Endodermal cell (in vitro differentiated cells): ENCODE results near the gene TUBA4B. TPM values are rescaled to one million over a fixed set of nuclear protein-coding genes. Genes with fewer than 3 reads are reported as not detected.

Experiments
- DNase-seq: peaks from one replicate; pipeline ENCODE4 v3.0.0-alpha.2; 2017
- H3K27ac ChIP-seq: 2 replicates; pipeline ENCODE4 v1.5.1; 2013; ENCODE audit warnings: mild to moderate bottlenecking, low read depth, low read length, moderate library complexity
- H3K27me3 ChIP-seq: 2 replicates; pipeline ENCODE4 v1.6.1; 2013; ENCODE audit warnings: mild to moderate bottlenecking, low read length, moderate library complexity; ENCODE audit not compliant: insufficient read depth, control insufficient read depth, poor library complexity, severe bottlenecking
- H3K36me3 ChIP-seq: 2 replicates; pipeline ENCODE4 v1.7.0; 2013; ENCODE audit warnings: mild to moderate bottlenecking, low read length, moderate library complexity; ENCODE audit not compliant: control insufficient read depth, insufficient read depth
- H3K4me1 ChIP-seq: one replicate; pipeline ENCODE4 v1.7.0; 2013; ENCODE audit warnings: low read length; ENCODE audit not compliant: control insufficient read depth, insufficient read depth
- H3K4me3 ChIP-seq: 2 replicates; pipeline ENCODE4 v1.5.1; 2013; ENCODE audit warnings: mild to moderate bottlenecking, low read length, moderate library complexity
- H3K9ac ChIP-seq: 2 replicates; pipeline ENCODE4 v1.6.1; 2013; ENCODE audit warnings: mild to moderate bottlenecking, low read length, moderate library complexity; ENCODE audit not compliant: poor library complexity, severe bottlenecking; ENCODE audit errors: extremely low read depth
- H3K9me3 ChIP-seq: 2 replicates; pipeline ENCODE4 v1.6.1; 2013; ENCODE audit warnings: mild to moderate bottlenecking, low read length, moderate library complexity; ENCODE audit not compliant: control insufficient read depth
- H3K27ac Mint-ChIP-seq: 2 replicates; pipeline ENCODE4 v1.8.0; 2020; ENCODE audit warnings: mixed read lengths
- H3K27me3 Mint-ChIP-seq: 2 replicates; pipeline ENCODE4 v1.8.0; 2021; ENCODE audit warnings: mild to moderate bottlenecking, mixed read lengths; ENCODE audit not compliant: insufficient read depth
- H3K36me3 Mint-ChIP-seq: 2 replicates; pipeline ENCODE4 v1.8.0; 2020; ENCODE audit warnings: low read depth, mixed read lengths
- H3K4me1 Mint-ChIP-seq: 2 replicates; pipeline ENCODE4 v1.8.0; 2020; ENCODE audit warnings: mixed read lengths
- H3K4me3 Mint-ChIP-seq: 2 replicates; pipeline ENCODE4 v1.8.0; 2020; ENCODE audit warnings: mild to moderate bottlenecking, moderate library complexity, mixed read lengths
- H3K9me3 Mint-ChIP-seq: 2 replicates; pipeline ENCODE4 v1.8.0; 2020; ENCODE audit warnings: mild to moderate bottlenecking, mixed read lengths
- WGBS, 2 experiments: methylation state at CpG; one replicate each; pipeline versions ENCODE4 v1.1.5 to v1.1.7; 2013; ENCODE audit warnings: missing lambda C conversion rate in 2 of 2, mixed read lengths in 1 of 2; ENCODE audit not compliant: insufficient coverage in 1 of 2, insufficient read length in 1 of 2; 5-methylcytosine and 5-hydroxymethylcytosine counted together
- total RNA-seq, 2 donors: library from RNA; stranded (reverse); fragmentation: NEBNext Ultra II Directional in 1 of 2; extraction: Animal tissue kit (Norgen Biotek cat#: 25700) in 1 of 2; gene quantifications; 2 replicates in 1 of 2; 3 replicates in 1 of 2; pipeline ENCODE4 v1.2.1, GENCODE V29; 2021
- TF ChIP-seq, protein P1 (sequence below): fragments of 200-600 bp; sonication (generic); conservative IDR thresholded peaks from 2 replicates; pipeline ENCODE4 v1.5.0; 2021; ENCODE audit warnings: antibody characterized with exemption, mild to moderate bottlenecking

The TUBA4B gene
- total RNA-seq, 2 donors from 2014 or later: not detected

DNA sequence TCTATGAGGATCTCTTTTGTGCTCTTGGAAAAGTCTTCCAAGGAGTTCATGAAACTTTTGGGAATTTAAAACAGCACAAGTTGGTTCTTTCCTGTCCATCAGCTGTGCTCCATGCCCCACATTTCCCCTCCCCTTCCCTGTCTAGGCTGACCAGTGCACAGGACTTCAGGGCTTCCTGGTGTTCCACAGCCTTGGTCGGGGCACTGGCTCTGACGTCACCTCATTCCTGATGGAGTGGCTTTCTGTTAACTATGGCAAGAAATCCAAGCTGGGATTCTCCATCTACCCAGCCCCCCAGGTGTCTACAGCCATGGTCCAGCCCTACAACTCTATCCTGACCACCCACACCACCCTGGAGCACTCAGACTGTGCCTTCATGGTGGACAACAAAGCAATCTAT is 18.0 kb downstream of the TUBA4B start:
- Histone ChIP-seq H3K9ac (no peak overlapping the region), H3K27ac (no peak overlapping the region), H3K4me3 (no peak overlapping the region), H3K36me3 (no peaks in the 10 kb centered on the region), H3K9me3 (no peaks in the 10 kb centered on the region), H3K4me1 (peaks cover 8% of the 10 kb centered on the region), H3K27me3 (peaks cover 7% of the 10 kb centered on the region)
- peaks cover 31% of the 10 kb centered on the region for H3K27me3 Mint-ChIP-seq
- peak overlapping the region; percentile 44 for H3K27ac Mint-ChIP-seq
- WGBS, 2 experiments: 85 to 92% methylated on average over 2 of the region's 2 CpGs
- H3K36me3 Mint-ChIP-seq: no peaks in the 10 kb centered on the region
- TF ChIP-seq, protein P1, sequence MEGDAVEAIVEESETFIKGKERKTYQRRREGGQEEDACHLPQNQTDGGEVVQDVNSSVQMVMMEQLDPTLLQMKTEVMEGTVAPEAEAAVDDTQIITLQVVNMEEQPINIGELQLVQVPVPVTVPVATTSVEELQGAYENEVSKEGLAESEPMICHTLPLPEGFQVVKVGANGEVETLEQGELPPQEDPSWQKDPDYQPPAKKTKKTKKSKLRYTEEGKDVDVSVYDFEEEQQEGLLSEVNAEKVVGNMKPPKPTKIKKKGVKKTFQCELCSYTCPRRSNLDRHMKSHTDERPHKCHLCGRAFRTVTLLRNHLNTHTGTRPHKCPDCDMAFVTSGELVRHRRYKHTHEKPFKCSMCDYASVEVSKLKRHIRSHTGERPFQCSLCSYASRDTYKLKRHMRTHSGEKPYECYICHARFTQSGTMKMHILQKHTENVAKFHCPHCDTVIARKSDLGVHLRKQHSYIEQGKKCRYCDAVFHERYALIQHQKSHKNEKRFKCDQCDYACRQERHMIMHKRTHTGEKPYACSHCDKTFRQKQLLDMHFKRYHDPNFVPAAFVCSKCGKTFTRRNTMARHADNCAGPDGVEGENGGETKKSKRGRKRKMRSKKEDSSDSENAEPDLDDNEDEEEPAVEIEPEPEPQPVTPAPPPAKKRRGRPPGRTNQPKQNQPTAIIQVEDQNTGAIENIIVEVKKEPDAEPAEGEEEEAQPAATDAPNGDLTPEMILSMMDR: no peak
- H3K4me3 Mint-ChIP-seq: no peak overlapping the region
- no peak for DNase-seq
- H3K9me3 Mint-ChIP-seq: no peaks in the 10 kb centered on the region
- peaks cover 7% of the 10 kb centered on the region for H3K4me1 Mint-ChIP-seq

DNA sequence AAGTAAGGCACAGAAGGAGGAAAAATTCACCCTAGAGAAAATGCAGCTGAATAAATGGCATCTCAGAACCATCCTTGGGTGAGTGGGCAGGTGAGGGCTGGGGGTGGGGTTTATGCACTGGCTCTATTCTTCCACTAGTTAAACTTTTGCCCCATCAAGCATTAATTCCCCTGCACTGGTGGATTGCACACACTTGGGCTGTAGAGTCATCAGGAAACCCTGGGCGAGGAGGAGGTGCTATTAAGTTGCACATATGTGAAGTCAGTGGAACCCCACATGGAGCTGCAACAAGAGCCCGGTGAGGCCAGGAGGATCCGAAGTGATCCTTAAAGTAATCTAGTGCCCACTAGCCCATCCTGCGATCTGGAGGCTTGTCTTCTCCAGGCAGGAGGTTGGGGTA is 19.3 kb downstream of the TUBA4B start:
- Mint-ChIP-seq H3K9me3 (no peaks in the 10 kb centered on the region), H3K36me3 (no peaks in the 10 kb centered on the region), H3K27me3 (peaks cover 29% of the 10 kb centered on the region), H3K27ac (no peak overlapping the region), H3K4me3 (no peak overlapping the region), H3K4me1 (peaks cover 11% of the 10 kb centered on the region)
- 91 to 96% methylated on average over 3 to 4 of the region's 4 CpGs for WGBS, 2 experiments
- Histone ChIP-seq H3K4me3 (no peak overlapping the region), H3K9me3 (no peaks in the 10 kb centered on the region), H3K27me3 (peaks cover 7% of the 10 kb centered on the region), H3K4me1 (peaks cover 8% of the 10 kb centered on the region), H3K9ac (no peak overlapping the region), H3K27ac (no peak overlapping the region), H3K36me3 (no peaks in the 10 kb centered on the region)
- TF ChIP-seq, protein P1: no peak
- no peak for DNase-seq

DNA sequence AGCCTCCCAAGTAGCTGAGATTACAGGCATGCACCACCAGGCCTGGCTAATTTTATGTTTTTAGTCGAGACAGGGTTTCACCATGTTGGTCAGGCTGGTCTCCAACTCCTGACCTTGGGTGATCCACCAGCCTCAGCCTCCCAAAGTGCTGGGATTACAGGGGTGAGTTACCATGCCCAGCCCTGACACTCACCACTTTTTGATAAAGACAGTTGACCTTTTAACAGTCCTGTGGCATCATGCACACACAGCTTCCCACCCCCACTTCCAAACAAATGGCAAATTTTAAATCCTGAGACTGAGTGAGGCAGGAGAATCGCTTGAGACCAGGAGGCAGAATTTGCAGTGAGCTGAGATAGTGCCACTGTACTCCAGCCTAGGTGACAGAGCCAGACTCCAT is 20.0 kb downstream of the TUBA4B start:
- DNase-seq: no peak
- Histone ChIP-seq H3K4me1 (peaks cover 11% of the 10 kb centered on the region), H3K27ac (no peak overlapping the region), H3K4me3 (no peak overlapping the region), H3K9ac (no peak overlapping the region), H3K27me3 (peaks cover 7% of the 10 kb centered on the region), H3K9me3 (no peaks in the 10 kb centered on the region), H3K36me3 (no peaks in the 10 kb centered on the region)
- Mint-ChIP-seq H3K27ac (no peak overlapping the region), H3K4me1 (peaks cover 16% of the 10 kb centered on the region), H3K9me3 (no peaks in the 10 kb centered on the region), H3K36me3 (no peaks in the 10 kb centered on the region), H3K4me3 (no peak overlapping the region), H3K27me3 (peaks cover 29% of the 10 kb centered on the region)
- TF ChIP-seq, protein P1: no peak
- 81 to 100% methylated on average over 1 to 2 of the region's 2 CpGs for WGBS, 2 experiments
